Measurements from ENCODE around the gene CCR5.

DNA sequence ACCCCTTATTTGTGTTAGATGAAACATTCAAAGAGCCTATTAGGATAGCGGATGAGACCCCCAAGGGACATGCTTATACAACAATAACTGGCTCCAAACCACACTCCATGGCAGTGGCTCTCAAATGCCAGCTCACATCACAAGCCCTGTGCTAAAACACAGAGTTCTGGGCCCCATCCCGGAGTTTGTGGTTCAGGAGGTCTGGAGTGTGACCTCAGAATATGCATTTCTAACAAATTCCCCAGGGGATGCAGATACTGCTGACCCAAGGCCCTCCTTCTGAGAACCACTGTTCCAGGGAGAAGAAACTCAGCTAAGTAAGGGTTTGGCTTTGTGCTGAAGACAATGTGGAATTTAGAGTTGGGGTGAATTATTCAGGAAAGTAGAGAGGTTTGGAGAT lies 39.9 kb downstream of the CCR5 start:
- TF ChIP-seq, protein P1, sequence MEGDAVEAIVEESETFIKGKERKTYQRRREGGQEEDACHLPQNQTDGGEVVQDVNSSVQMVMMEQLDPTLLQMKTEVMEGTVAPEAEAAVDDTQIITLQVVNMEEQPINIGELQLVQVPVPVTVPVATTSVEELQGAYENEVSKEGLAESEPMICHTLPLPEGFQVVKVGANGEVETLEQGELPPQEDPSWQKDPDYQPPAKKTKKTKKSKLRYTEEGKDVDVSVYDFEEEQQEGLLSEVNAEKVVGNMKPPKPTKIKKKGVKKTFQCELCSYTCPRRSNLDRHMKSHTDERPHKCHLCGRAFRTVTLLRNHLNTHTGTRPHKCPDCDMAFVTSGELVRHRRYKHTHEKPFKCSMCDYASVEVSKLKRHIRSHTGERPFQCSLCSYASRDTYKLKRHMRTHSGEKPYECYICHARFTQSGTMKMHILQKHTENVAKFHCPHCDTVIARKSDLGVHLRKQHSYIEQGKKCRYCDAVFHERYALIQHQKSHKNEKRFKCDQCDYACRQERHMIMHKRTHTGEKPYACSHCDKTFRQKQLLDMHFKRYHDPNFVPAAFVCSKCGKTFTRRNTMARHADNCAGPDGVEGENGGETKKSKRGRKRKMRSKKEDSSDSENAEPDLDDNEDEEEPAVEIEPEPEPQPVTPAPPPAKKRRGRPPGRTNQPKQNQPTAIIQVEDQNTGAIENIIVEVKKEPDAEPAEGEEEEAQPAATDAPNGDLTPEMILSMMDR (IDR thresholded peaks at IDR 0.05; ENCODE audit: low read depth, low read length): no peak
- TF ChIP-seq EZH2phosphoT487 (IDR thresholded peaks at IDR 0.05; ENCODE audit: low read depth): no peak
